HG03565 (cell line): ENCODE data around the gene DLG2.
"Not testable (repeated sequence)": the region's sequence is repeated elsewhere in the genome, so short reads cannot be mapped to it uniquely, and the experiment has no call there.

Experiments
- ATAC-seq: cut with Tn5 transposase; IDR thresholded peaks from one replicate; pipeline ENCODE4 v1.9.1; 2021; ENCODE audit warnings: mild to moderate bottlenecking, moderate library complexity; ENCODE audit not compliant: unreplicated experiment

The DLG2 gene

DNA sequence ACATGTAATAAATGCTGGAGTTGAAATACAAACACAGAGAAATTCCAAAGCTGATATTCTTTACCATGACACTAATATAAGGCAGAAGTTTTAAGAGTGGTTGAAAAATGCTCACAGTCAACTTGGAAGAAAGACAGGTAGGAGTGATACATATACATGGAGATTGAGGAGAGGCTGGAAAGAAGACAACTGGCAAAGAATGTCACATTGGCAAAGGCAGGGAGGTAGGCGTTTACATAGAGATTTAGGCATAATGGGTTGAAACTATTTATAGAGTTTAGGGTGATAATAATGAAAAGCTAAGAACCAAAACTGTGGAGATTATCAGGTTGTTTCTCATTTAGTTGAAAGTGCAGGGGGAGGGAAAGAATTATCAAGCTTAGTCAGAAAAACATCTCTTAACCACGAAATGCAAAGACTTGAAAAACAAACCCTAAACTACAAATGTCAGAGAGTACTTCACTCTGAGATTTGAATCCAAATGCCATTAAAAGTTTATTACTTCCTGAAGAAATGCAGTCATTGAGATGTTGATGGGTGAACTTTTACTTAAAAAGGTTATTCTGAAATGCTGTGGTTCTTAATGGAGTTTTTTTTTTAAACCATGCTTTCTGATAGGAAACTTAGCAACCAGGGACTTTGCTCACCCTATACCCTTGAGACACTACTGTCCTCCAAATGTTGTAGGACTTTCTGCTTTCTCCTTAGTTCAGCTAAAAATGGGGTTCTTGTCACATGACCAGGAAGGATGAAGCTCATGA lies 2202.6 kb downstream of the DLG2 start:
- no peak for ATAC-seq

DNA sequence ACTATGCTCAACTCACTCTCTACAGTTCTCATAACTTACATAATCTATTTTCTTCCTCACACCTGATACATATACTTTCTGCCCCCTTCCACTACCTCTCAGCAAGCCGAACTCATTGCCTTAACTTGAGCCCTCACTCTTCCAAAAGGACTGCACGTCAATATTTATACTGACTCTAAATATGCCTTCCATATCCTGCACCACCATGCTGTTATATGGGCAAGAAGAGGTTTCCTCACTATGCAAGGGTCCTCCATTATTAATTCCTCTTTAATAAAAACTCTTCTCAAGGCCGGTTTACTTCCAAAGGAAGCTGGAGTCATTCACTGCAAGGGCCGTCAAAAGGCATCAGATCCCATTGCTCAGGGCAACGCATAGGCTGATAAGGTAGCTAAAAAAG lies 2204.5 kb downstream of the DLG2 start:
- not testable (repeated sequence) for ATAC-seq

DNA sequence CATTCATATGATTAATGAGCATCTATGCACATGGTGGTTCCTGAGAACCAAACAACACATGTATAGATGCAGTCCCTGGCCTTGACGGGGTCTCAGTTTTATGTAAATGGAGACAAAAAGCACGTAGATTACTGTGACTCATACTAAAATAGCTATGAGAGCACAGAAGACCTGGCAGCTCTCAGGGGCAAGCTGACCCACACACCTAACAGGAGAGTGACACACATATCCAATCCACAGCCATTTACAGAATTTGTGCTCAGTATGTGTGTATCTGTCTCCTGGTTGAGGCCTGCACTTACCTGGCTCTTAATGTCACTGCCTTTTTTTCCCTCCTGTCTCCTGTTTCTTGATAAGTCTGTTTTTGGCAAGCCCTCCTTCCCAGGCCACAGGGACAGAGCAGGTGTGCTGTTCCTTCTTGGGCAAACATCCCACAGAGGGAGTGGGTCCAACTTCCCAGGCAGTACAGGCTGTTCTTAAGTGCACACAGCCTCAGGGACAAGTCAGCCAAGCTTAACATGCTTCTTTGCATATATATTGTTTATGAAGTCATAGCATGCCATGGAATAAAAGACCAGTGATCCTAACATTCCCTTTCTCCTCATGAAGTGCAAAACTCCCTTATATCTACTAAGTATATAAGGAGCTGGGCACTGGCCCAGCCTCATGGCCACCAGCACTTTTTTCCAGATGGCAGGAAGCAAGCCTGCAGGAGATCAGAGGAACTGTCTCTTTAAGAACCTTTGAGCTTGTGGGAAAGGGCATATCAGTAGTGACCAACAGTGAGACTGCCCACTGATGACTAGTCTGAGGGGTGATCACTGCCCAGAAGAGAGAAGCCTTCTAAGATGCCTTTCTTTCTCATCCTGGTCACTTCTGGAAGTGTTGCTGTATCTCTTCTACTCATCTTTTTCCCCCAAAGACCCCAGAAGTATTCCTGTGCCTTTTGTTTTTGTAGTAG lies 2216.3 kb downstream of the DLG2 start:
- no peak for ATAC-seq

DNA sequence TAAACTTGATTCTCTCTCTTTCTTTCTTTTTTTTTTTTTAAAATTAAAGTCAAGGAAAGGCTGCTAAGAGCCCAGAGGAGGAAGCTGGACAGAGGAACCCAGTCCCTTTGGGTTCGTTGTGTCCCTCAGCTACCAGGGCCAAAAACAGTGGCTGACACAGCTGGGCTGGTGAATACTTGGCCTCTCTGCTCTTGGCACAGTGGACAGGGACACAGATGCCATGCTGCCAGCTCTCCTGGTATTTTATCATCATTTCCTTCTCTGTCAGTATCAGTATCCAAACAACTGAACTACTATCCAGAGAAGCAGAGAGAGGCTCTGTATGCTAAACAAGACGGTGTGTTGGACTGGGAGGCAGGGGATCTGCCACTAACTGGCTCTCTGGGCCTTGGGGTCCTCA lies 2217.3 kb downstream of the DLG2 start:
- no peak for ATAC-seq

DNA sequence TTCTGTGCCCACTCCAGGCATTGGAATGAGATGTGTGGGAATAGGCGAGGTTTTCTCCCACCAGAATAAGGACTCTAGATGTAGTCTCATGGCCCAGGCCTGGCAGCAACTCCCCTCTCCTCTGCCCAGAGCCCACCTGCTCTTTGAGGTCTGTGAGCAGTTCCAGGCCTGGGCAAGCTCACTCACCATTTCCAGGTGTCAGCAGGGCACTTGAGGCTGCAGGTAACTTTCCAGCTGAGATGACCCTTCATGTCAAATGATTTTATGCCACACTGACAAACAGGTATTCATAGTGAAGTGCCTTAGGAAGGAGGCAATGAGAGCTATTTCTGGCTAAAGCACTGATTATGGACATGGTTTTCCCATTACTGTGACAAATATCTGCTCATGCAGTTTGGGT lies 2217.7 kb downstream of the DLG2 start:
- no peak for ATAC-seq

- ATAC-seq, result no peak
Observed at GRCh38 chr11:83408946-83409345, 2218.2 kb downstream of the DLG2 start.
